Motor neuron (in vitro differentiated cells): ENCODE measurements around the gene SNCAIP. TPM values are rescaled to one million over a fixed set of nuclear protein-coding genes. Genes with fewer than 3 reads are reported as not detected.

Experiments used
- ATAC-seq, 8 experiments: fragments of 200-7000 bp; cut with Tn5 transposase; replicated peaks in 6 of 8; 2 replicates each; pipeline ENCODE4 v1.8.0; 2021; ENCODE audit warnings: mild to moderate bottlenecking in 8 of 8, moderate library complexity in 8 of 8
- H3K27ac ChIP-seq, 2 donors: fragments of 250-450 bp; sonication (Bioruptor Pico); 2 replicates each; pipeline ENCODE4 v1.9.0; 2021; ENCODE audit warnings: antibody characterized with exemption in 2 of 2, mild to moderate bottlenecking in 2 of 2, moderate library complexity in 1 of 2
- H3K4me1 ChIP-seq, 2 donors: fragments of 250-450 bp; sonication (Bioruptor Pico); replicated peaks in 1 of 2; 2 replicates each; pipeline ENCODE4 v1.6.1; 2021; ENCODE audit warnings: antibody characterized with exemption in 2 of 2, mild to moderate bottlenecking in 2 of 2, moderate library complexity in 1 of 2
- H3K4me3 ChIP-seq, 5 donors: fragments of 250-450 bp; sonication (Bioruptor Pico); 2 replicates each; pipeline ENCODE4 v1.9.0; 2021; ENCODE audit warnings: antibody characterized with exemption in 5 of 5, mild to moderate bottlenecking in 5 of 5, moderate library complexity in 4 of 5
- WGBS, 10 experiments: fragments of 450-650 bp; shearing (Covaris generic); methylation state at CpG; one replicate each; pipeline ENCODE4 v1.0.0; 2022; 5-methylcytosine and 5-hydroxymethylcytosine counted together
- in situ Hi-C, 9 experiments: fragments of 400-800 bp; cut with MboI; loops; one replicate each; pipeline ENCODE4 v1.15.0; 2021; ENCODE audit warnings: low sequenced_read_pairs in 9 of 9, low pct_unique_long_range_greater_than_20kb in 2 of 9; ENCODE audit not compliant: unreplicated experiment in 9 of 9
- total RNA-seq, 8 experiments: library from RNA; unstranded; fragments of 300-600 nt; gene quantifications; 2 replicates each; pipeline versions ENCODE4 v1.2.3 to v1.2.4, GENCODE V29; 2022

Gene SNCAIP
- total RNA-seq, 8 experiments from 2014 or later = 1.6 to 42.3 (median 17.8) TPM

DNA sequence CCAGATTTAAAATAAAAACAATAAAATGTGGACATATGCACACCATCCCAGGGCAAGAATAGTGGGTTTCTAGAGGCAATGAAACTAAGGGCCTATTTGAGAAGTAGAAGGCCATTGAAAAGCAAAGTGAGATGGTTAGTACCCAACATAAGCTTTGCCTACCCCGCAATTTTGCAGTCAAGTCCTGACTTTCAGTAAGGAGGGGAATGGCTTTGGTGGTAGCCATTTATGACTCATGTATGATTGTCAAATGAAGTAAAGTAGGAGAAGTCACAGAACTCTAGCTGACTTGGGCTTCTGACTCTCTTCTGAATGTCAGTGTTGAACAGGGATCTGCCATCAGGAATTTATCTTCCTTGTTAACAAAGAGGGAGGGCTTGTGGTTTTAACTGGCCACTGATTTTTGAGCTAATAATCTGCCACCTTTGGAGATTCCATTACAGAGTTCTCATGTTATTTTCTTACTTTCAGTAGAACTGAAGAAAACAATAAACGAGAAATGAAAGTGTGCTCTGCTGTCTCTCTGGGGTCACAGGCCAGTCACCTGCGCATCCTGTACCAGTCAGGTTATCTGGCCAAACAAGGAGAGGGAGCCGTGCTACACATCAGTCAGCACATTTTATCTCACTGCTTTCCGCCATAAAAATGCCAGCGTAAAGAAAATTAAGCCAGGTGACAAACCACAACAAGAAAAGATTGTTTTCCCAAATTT is 14.3 kb upstream of the SNCAIP start:
- 78 to 95% (median 84%) methylated on average over 2 to 6 of the region's 6 CpGs for WGBS, 10 experiments
- ATAC-seq = no peak
- H3K4me1 ChIP-seq = peaks cover 0 to under 1% of the 10 kb centered on the region in 2 donors
- in situ Hi-C loops = no loop called here
- no peak overlapping the region for H3K27ac ChIP-seq
- no peak overlapping the region for H3K4me3 ChIP-seq

DNA sequence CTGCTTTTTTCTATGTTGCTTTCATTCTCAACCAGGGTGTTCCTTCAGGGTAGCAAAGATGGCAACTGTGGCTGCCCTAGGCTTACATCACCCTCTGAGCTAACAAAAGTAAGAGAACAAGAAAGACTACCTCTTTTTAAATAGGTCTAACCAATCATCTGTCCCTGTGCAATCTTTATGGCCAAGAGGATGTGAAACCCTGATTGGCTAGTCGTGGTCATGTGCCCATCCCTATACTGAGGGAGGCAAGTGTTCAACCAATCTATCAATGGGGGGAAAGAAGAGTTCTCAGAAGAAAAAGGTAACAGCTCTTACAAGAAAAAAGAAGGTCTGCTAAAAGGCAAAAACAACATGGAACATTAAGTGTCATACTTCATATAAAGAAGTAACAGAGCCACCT is 11.7 kb upstream of the SNCAIP start:
- WGBS, 10 experiments = 0 to 100% (median 84%) methylated on average over 1 of the region's 1 CpG; no CpG with 5 or more reads in 2 of the 10 experiments
- H3K27ac ChIP-seq = no peak overlapping the region
- in situ Hi-C loops = no loop called here
- ATAC-seq = no peak
- no peak overlapping the region for H3K4me3 ChIP-seq
- H3K4me1 ChIP-seq = no peaks in the 10 kb centered on the region

GRCh38 chr5:122301016-122301415 is 11.0 kb upstream of the SNCAIP start:
- H3K27ac ChIP-seq = no peak overlapping the region
- in situ Hi-C loops = no loop called here
- ATAC-seq = no peak
- H3K4me3 ChIP-seq = no peak overlapping the region
- 0 to 90% (median 80%) methylated on average over 1 to 2 of the region's 2 CpGs; no CpG with 5 or more reads in 1 of the 10 experiments for WGBS, 10 experiments
- H3K4me1 ChIP-seq = no peaks in the 10 kb centered on the region

- Histone ChIP-seq H3K27ac (no peak overlapping the region), H3K4me3 (no peak overlapping the region), H3K4me1 (no peaks in the 10 kb centered on the region)
- ATAC-seq = no peak
- in situ Hi-C loops = no loop called here
- 6 to 100% (median 92%) methylated on average over 1 to 2 of the region's 2 CpGs; no CpG with 5 or more reads in 1 of the 10 experiments for WGBS, 10 experiments
Measured at GRCh38 chr5:122304471-122305215, 7.4 kb upstream of the SNCAIP start.

GRCh38 chr5:122306461-122306860 is 5.6 kb upstream of the SNCAIP start:
- WGBS, 10 experiments = 0 to 80% (median 34%) methylated on average over 1 to 2 of the region's 2 CpGs
- Histone ChIP-seq H3K4me1 (peaks cover 0 to 7% of the 10 kb centered on the region in 2 donors), H3K4me3 (no peak overlapping the region), H3K27ac (no peak overlapping the region)
- in situ Hi-C loops = no loop called here
- ATAC-seq = no peak

- WGBS, 10 experiments = 0 to 95% (median 73%) methylated on average over 2 to 7 of the region's 7 CpGs; no CpG with 5 or more reads in 3 of the 10 experiments
Measured at GRCh38 chr5:122310889-122311288, 1.1 kb upstream of the SNCAIP start.

GRCh38 chr5:122311497-122311960 is 508 bp upstream of the SNCAIP start:
- peak in 6 of 8 experiments; percentile 0 to 7 (median 3) for ATAC-seq
- in situ Hi-C loops = no loop called here

More at GRCh38 chr5:122310889-122311288, 1.1 kb upstream of the SNCAIP start:
- ATAC-seq = peak in 1 of 8 experiments; percentile 3
- Histone ChIP-seq H3K27ac (no peak overlapping the region), H3K4me3 (peak overlapping the region in 3 of 5 donors; percentile 70 to 94 (median 77)), H3K4me1 (peaks cover 8 to 11% of the 10 kb centered on the region in 2 donors)
- in situ Hi-C loops = no loop called here

DNA sequence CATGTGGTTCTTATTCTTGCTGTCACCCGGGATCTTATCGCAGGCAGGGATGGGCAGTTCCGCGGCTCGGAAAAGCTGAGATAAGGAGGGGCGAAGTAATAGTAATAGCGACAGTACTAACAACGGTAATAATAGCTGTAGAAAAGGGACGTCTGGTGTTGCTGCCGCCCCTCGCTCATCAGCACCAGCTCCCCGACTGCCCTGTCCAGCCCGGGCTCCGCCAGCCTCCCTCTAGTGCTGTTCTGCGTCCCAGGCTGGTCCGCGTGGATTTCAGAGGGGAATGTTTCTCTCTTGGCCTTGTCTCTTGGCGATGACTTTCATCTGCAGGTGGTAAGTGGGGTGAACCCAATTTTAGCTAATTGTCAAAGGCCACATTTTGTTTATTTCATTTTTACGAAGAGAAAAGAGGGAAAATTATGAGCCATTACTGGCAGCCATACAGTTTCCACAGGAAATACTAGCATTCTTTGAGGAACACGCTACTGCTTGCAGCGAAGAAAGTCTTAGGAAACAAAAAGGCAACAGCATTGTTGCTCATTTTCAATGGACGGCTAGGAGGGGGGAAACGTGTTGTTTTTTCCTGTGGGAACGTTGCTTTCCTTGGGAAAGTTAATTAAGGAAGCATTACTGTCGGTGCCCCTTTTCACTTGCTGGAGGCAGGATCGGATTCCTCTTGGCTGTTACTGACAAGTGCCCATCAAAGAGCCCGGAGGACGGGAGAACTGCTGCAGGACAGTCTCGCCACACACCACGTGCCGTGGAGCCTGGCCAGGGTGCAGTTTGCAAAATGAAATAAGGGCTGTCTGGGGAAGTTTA is 762 bp downstream of the SNCAIP start:
- H3K4me1 ChIP-seq = peaks cover 11 to 18% of the 10 kb centered on the region in 2 donors
- peak overlapping the region; percentile 80 to 88 for H3K27ac ChIP-seq
- peak; percentile 22 to 72 (median 64) for ATAC-seq
- H3K4me3 ChIP-seq = peak overlapping the region; percentile 70 to 94 (median 87)
- in situ Hi-C loops = no loop called here
- 0 to 13% (median 2%) methylated on average over 1 to 26 of the region's 31 CpGs; no CpG with 5 or more reads in 1 of the 10 experiments for WGBS, 10 experiments

More at GRCh38 chr5:122311497-122311960, 508 bp upstream of the SNCAIP start:
- H3K27ac ChIP-seq = peak overlapping the region; percentile 80 to 88
- peak overlapping the region; percentile 70 to 94 (median 87) for H3K4me3 ChIP-seq
- WGBS, 10 experiments = no CpG with 5 or more reads among the region's 33 CpGs
- peaks cover 11 to 14% of the 10 kb centered on the region in 2 donors for H3K4me1 ChIP-seq

- ATAC-seq = no peak
- Histone ChIP-seq H3K27ac (no peak overlapping the region), H3K4me1 (peaks cover 11 to 18% of the 10 kb centered on the region in 2 donors), H3K4me3 (peak overlapping the region in 2 of 5 donors; percentile 70 to 94)
- in situ Hi-C loops = no loop called here
- WGBS, 10 experiments = 80 to 100% (median 92%) methylated on average over 1 to 2 of the region's 2 CpGs; no CpG with 5 or more reads in 3 of the 10 experiments
Measured at GRCh38 chr5:122314036-122314435, 2.0 kb downstream of the SNCAIP start.

DNA sequence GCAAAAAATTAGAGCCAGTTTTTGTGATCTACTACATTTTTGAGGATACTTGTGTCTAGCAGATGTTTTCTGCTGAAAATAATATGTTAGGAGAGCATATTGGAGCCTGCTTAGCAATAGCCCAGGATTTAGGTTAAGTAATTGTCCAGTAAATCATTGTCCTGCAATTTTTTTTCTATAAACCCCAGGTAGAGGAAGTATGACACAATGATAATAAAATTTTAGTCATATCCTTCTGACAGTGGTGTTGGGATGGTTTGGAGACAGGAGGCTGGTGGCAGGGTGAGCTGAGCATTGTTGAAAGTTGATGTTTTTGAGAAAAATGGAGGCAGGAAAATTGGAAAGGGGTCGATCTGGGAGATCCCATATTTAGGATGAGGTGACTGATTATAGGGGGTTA is 3.5 kb downstream of the SNCAIP start:
- no peak overlapping the region for H3K4me3 ChIP-seq
- H3K27ac ChIP-seq = no peak overlapping the region
- no peak for ATAC-seq
- 17 to 100% (median 100%) methylated on average over 1 of the region's 1 CpG; no CpG with 5 or more reads in 3 of the 10 experiments for WGBS, 10 experiments
- peaks cover 11 to 18% of the 10 kb centered on the region in 2 donors for H3K4me1 ChIP-seq
- in situ Hi-C loops = no loop called here

DNA sequence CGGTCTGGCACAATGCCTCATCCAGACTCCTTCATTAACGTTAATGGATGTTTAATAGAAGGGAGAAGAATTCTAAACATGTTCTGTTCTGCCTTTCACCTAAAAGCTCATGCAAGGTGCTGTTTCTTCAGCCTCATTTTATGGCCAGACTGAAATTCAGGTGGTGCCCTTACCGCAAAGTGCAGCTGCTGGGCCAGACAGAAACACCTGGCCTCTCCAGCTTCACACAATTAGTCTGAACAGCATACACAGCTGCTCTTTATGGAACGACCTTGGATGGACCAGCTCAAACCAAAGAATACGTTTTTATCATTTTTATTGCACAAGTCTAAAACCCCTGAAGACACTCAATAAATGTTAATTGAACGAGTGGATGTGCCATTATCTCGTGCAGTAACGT is 4.6 kb downstream of the SNCAIP start:
- in situ Hi-C loops = no loop called here
- H3K4me3 ChIP-seq = no peak overlapping the region

GRCh38 chr5:122319897-122320296 is 7.9 kb downstream of the SNCAIP start:
- ATAC-seq = no peak
- H3K4me3 ChIP-seq = no peak overlapping the region
- WGBS, 10 experiments = 78 to 100% (median 89%) methylated on average over 1 to 2 of the region's 2 CpGs; no CpG with 5 or more reads in 2 of the 10 experiments
- in situ Hi-C loops = no loop called here
- no peak overlapping the region for H3K27ac ChIP-seq
- H3K4me1 ChIP-seq = peaks cover 17 to 30% of the 10 kb centered on the region in 2 donors

More for the DNA sequence above, 4.6 kb downstream of the SNCAIP start:
- H3K4me1 ChIP-seq = peaks cover 4 to 18% of the 10 kb centered on the region in 2 donors
- WGBS, 10 experiments = 27 to 100% (median 74%) methylated on average over 1 to 8 of the region's 8 CpGs
- no peak overlapping the region for H3K27ac ChIP-seq
- no peak for ATAC-seq
